ENCODE results near the gene PTH1R.

PTH1R gene

DNA sequence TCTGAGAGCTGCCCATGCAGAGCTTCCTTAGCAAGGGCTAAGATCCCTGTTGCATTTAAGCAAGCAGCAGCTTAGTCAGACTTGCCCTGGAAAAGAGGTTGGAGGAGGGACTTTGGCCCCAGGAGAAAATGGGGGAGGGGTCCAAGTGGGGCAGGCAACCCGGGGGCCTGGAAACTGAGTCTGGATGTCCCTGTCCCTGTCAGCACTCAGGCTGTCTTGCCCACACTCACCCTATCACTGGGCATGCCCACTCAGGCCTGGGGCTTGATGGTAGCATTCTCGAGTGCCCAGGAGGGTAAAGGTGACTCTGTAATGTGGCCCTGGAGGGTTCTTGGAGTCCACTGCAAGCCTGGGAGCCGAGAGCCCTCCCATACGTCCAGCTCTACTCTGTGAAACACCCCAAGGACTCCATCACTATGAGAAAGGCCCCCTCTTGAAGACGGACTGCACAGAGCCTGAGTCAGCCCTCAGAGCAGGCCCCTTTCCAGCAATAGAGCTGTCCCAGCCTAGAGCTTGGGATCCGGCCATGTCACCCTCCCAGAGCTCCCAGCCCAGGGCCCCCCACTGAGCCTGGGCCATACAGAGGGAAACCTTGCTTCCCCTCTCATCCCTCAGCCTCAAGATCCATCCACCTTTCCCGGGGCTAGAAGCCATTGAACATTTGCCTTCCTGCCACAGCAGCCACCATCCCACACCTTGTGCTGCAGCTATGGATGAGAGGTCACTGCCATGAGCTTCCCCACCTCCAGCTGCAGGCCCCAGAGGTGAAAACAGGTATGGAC is 27.6 kb upstream of the PTH1R start:
- no peak overlapping the region for H3K4me3 ChIP-seq (ENCODE audit: low read depth, low read length)
- DNase-seq, result no peak
- H3K36me3 ChIP-seq (replicated peaks), result no peaks in the 10 kb centered on the region
- in situ Hi-C loops (cut with HindIII; ENCODE audit: low pct_ligation_motif_present, low sequenced_read_pairs), result no loop called here
- no peak overlapping the region for H3K27ac ChIP-seq
- TF ChIP-seq, protein P1, sequence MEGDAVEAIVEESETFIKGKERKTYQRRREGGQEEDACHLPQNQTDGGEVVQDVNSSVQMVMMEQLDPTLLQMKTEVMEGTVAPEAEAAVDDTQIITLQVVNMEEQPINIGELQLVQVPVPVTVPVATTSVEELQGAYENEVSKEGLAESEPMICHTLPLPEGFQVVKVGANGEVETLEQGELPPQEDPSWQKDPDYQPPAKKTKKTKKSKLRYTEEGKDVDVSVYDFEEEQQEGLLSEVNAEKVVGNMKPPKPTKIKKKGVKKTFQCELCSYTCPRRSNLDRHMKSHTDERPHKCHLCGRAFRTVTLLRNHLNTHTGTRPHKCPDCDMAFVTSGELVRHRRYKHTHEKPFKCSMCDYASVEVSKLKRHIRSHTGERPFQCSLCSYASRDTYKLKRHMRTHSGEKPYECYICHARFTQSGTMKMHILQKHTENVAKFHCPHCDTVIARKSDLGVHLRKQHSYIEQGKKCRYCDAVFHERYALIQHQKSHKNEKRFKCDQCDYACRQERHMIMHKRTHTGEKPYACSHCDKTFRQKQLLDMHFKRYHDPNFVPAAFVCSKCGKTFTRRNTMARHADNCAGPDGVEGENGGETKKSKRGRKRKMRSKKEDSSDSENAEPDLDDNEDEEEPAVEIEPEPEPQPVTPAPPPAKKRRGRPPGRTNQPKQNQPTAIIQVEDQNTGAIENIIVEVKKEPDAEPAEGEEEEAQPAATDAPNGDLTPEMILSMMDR (IDR thresholded peaks at IDR 0.05; ENCODE audit: low read depth, low read length, missing control alignments), result no peak
- no peaks in the 10 kb centered on the region for H3K27me3 ChIP-seq (replicated peaks)

DNA sequence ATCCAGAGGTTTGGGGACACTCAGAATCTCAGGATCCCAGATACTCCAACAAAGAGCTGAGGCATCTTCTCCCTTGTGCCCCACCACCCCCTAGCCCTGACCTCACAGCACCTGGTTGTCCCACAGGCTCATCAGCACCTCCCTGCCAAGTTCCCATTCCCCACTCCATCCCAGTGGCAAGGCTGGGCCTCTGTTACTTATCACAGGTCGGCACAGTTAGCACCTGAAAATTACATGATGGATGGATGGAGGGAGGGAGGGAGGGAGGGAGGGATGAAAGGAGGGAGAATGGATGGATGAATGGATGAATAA is 27.1 kb upstream of the PTH1R start:
- no peaks in the 10 kb centered on the region for H3K27me3 ChIP-seq (replicated peaks)
- no peak overlapping the region for H3K27ac ChIP-seq
- TF ChIP-seq, protein P1 (IDR thresholded peaks at IDR 0.05; ENCODE audit: low read depth, low read length, missing control alignments), result no peak
- H3K36me3 ChIP-seq (replicated peaks), result no peaks in the 10 kb centered on the region
- DNase-seq, result no peak
- in situ Hi-C loops (cut with HindIII; ENCODE audit: low pct_ligation_motif_present, low sequenced_read_pairs), result no loop called here
- no peak overlapping the region for H3K4me3 ChIP-seq (ENCODE audit: low read depth, low read length)

DNA sequence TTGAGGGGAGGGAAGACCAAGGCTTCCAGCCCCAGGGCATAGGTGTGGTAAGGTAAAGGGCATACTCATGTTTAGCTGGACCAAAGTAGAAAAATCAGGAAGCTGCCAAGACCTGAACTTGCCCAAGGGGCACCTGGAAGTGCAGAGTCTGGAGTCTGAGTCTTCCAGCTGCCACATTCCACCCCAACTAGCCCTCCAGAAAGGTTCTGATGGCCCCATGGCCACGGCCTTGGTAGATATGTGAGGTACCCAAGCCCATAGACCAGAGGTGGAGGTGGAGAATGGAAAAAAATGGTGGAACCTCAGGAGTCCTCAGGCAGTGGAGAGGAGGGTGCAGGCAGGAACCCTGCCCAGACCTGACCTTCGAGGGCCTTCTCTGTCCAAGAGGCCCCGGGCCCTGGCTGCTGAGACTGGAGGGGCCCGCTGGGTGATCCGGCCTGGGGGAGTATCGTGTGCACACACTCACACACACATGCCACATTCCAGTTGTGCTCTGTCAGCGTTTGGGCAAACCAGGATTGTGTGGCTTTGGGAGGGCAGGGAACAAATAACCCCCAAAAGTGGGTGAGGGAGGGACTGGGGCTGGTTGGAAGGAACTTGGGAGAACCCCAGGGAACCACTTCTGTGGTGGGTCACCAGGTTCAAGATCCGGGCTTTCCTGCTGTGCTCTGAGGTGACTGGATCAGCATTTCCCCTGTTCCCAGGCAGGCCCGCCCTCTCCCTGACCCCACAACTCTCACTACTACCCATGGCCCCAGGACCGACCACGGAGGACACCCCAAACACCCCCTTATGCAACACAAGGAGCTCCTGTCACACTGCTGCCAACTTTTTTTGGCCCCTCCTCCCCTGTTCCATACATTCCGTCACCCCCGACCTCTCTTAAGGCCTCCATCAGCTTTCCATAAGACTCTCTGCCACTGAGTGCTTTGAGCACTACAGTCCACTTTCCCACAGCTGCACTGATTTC is 25.9 kb upstream of the PTH1R start:
- Histone ChIP-seq H3K36me3 (replicated peaks) (no peaks in the 10 kb centered on the region), H3K4me3 (ENCODE audit: low read depth, low read length) (no peak overlapping the region), H3K27ac (no peak overlapping the region), H3K27me3 (replicated peaks) (no peaks in the 10 kb centered on the region)
- DNase-seq, result no peak
- in situ Hi-C loops (cut with HindIII; ENCODE audit: low pct_ligation_motif_present, low sequenced_read_pairs), result no loop called here
- TF ChIP-seq, protein P1 (IDR thresholded peaks at IDR 0.05; ENCODE audit: low read depth, low read length, missing control alignments), result no peak

DNA sequence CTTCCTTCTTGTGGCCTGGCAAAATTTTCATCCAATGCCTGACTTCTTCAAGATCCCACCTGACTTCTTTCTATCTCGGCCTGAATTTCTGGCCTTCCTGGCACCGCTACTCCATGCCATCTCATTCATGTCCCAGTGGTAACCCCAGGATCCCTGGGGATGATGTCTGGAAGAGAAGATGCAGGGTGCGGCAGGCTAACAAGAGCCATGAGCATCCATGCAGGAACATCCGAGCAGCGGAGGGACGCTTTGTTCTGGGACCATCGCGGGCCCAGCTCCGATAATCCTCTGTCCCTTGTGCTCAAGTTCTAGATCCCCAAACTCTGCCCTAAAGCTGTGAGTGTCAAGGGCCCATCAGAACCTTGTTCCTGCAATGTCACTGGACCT is 25.2 kb upstream of the PTH1R start:
- Histone ChIP-seq H3K4me3 (ENCODE audit: low read depth, low read length) (no peak overlapping the region), H3K27ac (no peak overlapping the region), H3K36me3 (replicated peaks) (no peaks in the 10 kb centered on the region), H3K27me3 (replicated peaks) (no peaks in the 10 kb centered on the region)
- in situ Hi-C loops (cut with HindIII; ENCODE audit: low pct_ligation_motif_present, low sequenced_read_pairs), result no loop called here
- DNase-seq, result no peak
- TF ChIP-seq, protein P1 (IDR thresholded peaks at IDR 0.05; ENCODE audit: low read depth, low read length, missing control alignments), result no peak

DNA sequence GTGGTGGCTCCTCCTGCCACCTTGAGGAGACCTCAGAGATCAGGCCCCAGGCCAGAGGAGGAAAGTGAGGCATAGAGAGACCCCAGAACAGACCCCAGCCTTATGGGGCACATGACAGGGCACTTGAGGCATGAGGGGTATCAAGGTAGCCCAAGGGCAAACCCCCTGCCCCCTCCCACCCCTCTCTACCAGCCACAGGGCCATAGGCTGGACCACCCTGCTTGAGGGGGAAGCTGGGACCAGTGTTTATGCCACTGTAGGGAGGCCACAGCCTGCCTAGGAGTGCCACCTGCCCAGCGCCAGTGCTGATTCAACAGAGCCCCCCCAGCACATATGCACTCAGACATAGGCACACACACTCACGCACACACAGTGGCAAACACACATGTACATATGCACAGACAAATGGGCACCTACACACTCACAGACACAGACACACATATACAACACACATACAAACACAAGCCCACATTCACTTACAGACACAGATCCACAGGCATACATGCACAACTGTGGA is 24.6 kb upstream of the PTH1R start:
- Histone ChIP-seq H3K4me3 (ENCODE audit: low read depth, low read length) (no peak overlapping the region), H3K27ac (no peak overlapping the region), H3K27me3 (replicated peaks) (peaks cover 2% of the 10 kb centered on the region), H3K36me3 (replicated peaks) (no peaks in the 10 kb centered on the region)
- no peak for DNase-seq
- in situ Hi-C loops (cut with HindIII; ENCODE audit: low pct_ligation_motif_present, low sequenced_read_pairs), result no loop called here
- TF ChIP-seq, protein P1 (IDR thresholded peaks at IDR 0.05; ENCODE audit: low read depth, low read length, missing control alignments), result no peak
